Measurements from ENCODE around the gene ADAMTS19. TPM values are rescaled to one million over a fixed set of nuclear protein-coding genes. Genes with fewer than 3 reads are reported as not detected.

Gene ADAMTS19
- total and polyA plus RNA-seq, 2 of the 13 experiments (the other 11 are each of a cell fraction or from before 2014, with no cell fraction given), result not detected

- TF ChIP-seq ZNF232 (CRISPR knock-in tag; IDR thresholded peaks at IDR 0.05; ENCODE audit: borderline replicate concordance), result no peak
- TF ChIP-seq TERF1 (CRISPR knock-in tag; IDR thresholded peaks at IDR 0.05), result no peak
- no peak for TF ChIP-seq DZIP1 (CRISPR knock-in tag; IDR thresholded peaks at IDR 0.05)
- TF ChIP-seq ZNF367 (CRISPR knock-in tag; IDR thresholded peaks at IDR 0.05; ENCODE audit: borderline replicate concordance), result no peak
- no peak for TF ChIP-seq BRD4 (CRISPR knock-in tag; IDR thresholded peaks at IDR 0.05)
These were observed 103.5 kb downstream of the ADAMTS19 start (continued) for GRCh38 chr5:129563585-129563984.

- Histone ChIP-seq H3K9ac (ENCODE audit: insufficient read depth, low read depth, low read length) (no peak overlapping the region), H3K27me3 (ENCODE audit: control insufficient read depth in 1 of 2, insufficient read depth in 2 of 2, low read length in 2 of 2) (no peaks in the 10 kb centered on the region), H3K79me2 (ENCODE audit: insufficient read depth, low read length) (no peaks in the 10 kb centered on the region), H3K27ac (ENCODE audit: extremely low read length, insufficient read depth, low read length) (no peak overlapping the region), H2AFZ (ENCODE audit: low read length) (no peak overlapping the region), H3K4me3 (replicated peaks in 1 of 3; ENCODE audit: insufficient read depth in 1 of 3, low read depth in 2 of 3, low read length in 3 of 3) (no peak overlapping the region), H4K20me1 (ENCODE audit: insufficient read depth, low read length) (no peaks in the 10 kb centered on the region), H3K4me1 (ENCODE audit: insufficient read depth, low read length) (no peaks in the 10 kb centered on the region), H3K4me2 (ENCODE audit: low read depth, low read length) (no peak overlapping the region), H3K36me3 (replicated peaks in 1 of 2; ENCODE audit: control insufficient read depth in 1 of 2, insufficient read depth in 2 of 2, low read length in 2 of 2) (no peaks in the 10 kb centered on the region), H3K9me3 (ENCODE audit: low read length) (no peaks in the 10 kb centered on the region)
- ChIA-PET CTCF (ENCODE audit: low intra/inter-chr PET ratio, low total read pairs) (no interaction called here), POLR2A (no interaction called here)
- no peak for DNase-seq (ENCODE audit: low spot score)
- no peak for ATAC-seq
- no TSS peak for BruUV-seq (replicated peaks)
- 3% methylated on average over 1 of the region's 1 CpG for WGBS (ENCODE audit: low lambda C conversion rate)
- intact Hi-C loops (cut with micrococcal nuclease; ENCODE audit: unreplicated experiment) (no loop called here), in situ Hi-C loops (cut with HindIII; ENCODE audit: extremely low pct_ligation_motif_present, low pct_unique_long_range_greater_than_20kb) (no loop called here)
- FAIRE-seq, result no peak
- TF ChIP-seq ZBTB1 (CRISPR knock-in tag; IDR thresholded peaks at IDR 0.05; ENCODE audit: borderline replicate concordance) (no peak), SNAI1 (CRISPR knock-in tag; IDR thresholded peaks at IDR 0.05; ENCODE audit: borderline replicate concordance) (no peak), ATM (IDR thresholded peaks at IDR 0.05; ENCODE audit: borderline replicate concordance) (no peak), PHF8 (CRISPR knock-in tag; IDR thresholded peaks at IDR 0.05) (no peak), THAP9 (CRISPR knock-in tag; IDR thresholded peaks at IDR 0.05; ENCODE audit: borderline replicate concordance) (no peak), HOXA5 (CRISPR knock-in tag; IDR thresholded peaks at IDR 0.05) (no peak), SSRP1 (CRISPR knock-in tag; IDR thresholded peaks at IDR 0.05) (no peak), TMF1 (CRISPR knock-in tag; IDR thresholded peaks at IDR 0.05; ENCODE audit: low read depth) (no peak), POLR2A (IDR thresholded peaks at IDR 0.05; ENCODE audit: insufficient read depth in 1 of 2, low read depth in 2 of 2, low read length in 2 of 2) (no peak), TCF7 (IDR thresholded peaks at IDR 0.05; ENCODE audit: low read depth) (no peak), ZNF749 (CRISPR knock-in tag; IDR thresholded peaks at IDR 0.05; ENCODE audit: borderline replicate concordance) (no peak), NFIB (CRISPR knock-in tag; IDR thresholded peaks at IDR 0.05; ENCODE audit: borderline replicate concordance) (no peak), RFX1 (IDR thresholded peaks at IDR 0.05) (no peak), ZNF792 (CRISPR knock-in tag; IDR thresholded peaks at IDR 0.05) (no peak), CBFB (CRISPR knock-in tag; IDR thresholded peaks at IDR 0.05) (no peak), BORCS8-MEF2B (CRISPR knock-in tag; IDR thresholded peaks at IDR 0.05) (no peak)
These were observed 109.2 kb downstream of the ADAMTS19 start for GRCh38 chr5:129569295-129569694.

All from HepG2 (cell line).